Measurements from ENCODE around the gene CCR6. TPM values are rescaled to one million over a fixed set of nuclear protein-coding genes. Genes with fewer than 3 reads are reported as not detected.
"Not testable (repeated sequence)": the region's sequence is repeated elsewhere in the genome, so short reads cannot be mapped to it uniquely, and the experiment has no call there.

CCR6 gene
- polyA plus RNA-seq (ENCODE audit: insufficient read length in 4 of 4), result not detected

- no peak for DNase-seq (ENCODE audit: low read depth in 4 of 4, low spot score in 3 of 4)
These were observed at the start of gene CCR6 for GRCh38 chr6:167122827-167123657. Gene CCR6, plus strand, starts transcription at chr6:167123096. Its CDS starts 13,039 bp downstream, at chr6:167136135.

DNA sequence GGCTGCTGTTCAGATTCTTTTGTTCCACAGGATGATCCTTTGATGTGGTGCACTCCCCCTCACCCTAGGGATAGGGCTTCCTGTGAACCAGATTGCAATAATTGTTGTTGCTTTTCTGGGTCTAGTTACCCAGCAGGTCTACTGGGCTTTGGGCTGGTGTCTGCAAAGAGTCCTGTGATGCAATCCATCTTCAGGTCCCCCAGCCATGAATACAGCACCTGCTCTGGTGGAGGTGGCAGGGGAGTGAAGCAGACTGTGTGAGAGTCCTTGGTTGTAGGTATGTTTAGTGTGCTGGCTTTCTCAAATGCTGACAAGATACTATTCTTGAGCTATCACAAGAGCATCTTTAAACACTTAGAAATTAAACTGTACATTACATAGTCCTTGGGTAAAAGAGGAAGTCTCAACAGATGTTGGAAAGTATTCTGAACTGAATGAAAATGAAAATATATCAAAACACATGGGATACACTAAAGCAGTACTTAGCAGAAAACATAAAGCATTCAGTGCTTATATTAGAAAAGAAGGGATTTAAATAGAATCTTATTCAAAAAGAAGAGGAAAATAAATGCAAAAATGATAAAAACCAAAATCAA is 49.1 kb upstream of the CCR6 start:
- no peak for DNase-seq (ENCODE audit: low read depth in 4 of 4, low spot score in 3 of 4)

GRCh38 chr6:167077241-167077932 is 45.5 kb upstream of the CCR6 start:
- DNase-seq (ENCODE audit: low read depth in 4 of 4, low spot score in 3 of 4), result no peak

- no peak for DNase-seq (ENCODE audit: low read depth in 4 of 4, low spot score in 3 of 4)
These were observed 44.2 kb upstream of the CCR6 start for GRCh38 chr6:167078745-167079144.

DNA sequence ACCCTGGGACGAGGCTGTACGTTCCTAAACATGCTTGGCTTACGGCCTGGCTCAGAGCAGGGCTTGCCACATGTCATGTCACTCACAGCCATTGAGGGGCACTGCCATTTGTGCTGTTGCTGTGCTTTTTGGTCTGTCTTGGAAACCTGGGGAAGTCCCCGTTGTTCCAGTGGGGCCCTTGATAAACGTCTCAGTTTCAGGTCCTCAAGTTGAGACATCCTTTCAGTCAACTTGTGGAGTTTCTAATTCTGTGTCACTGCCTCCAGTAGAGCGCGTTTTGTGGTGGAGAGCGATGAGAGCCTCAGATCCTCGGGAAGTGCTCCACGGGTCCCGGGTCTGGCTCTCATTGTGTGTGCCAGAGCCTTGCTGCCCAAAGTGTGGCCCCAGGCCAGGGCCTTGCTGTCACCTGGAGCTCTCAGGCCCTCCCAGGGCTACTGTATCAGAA is 43.0 kb upstream of the CCR6 start:
- DNase-seq (ENCODE audit: low read depth in 4 of 4, low spot score in 3 of 4), result no peak

DNA sequence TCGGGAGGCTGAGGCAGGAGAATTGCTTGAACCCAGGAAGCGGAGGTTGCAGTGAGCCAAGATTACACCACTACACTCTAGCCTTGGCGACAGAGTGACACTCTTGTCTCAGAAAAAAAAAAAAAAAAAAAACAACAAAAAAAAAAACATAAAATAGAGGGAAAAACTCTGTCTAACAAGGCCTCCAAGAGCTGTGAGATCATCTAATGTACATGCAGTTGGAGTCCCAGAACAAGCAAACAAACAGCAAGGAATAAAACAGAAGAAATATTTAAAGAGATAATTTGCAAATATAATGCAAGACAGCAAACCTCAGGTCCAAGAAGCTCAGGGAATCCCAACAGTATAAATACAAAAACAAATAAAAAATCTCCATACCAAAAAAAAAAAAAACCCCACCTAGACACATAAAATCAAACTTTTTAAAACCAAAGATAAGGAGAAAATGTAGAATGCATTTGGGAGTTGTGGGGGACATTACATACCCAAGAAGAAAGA is 35.0 kb upstream of the CCR6 start:
- DNase-seq (ENCODE audit: low read depth in 4 of 4, low spot score in 3 of 4), result no peak

- DNase-seq (ENCODE audit: low read depth in 4 of 4, low spot score in 3 of 4), result not testable (repeated sequence)
These were observed 34.2 kb upstream of the CCR6 start for GRCh38 chr6:167088741-167089140.

GRCh38 chr6:167089243-167090142 is 33.4 kb upstream of the CCR6 start:
- DNase-seq (ENCODE audit: low read depth in 4 of 4, low spot score in 3 of 4), result no peak

DNA sequence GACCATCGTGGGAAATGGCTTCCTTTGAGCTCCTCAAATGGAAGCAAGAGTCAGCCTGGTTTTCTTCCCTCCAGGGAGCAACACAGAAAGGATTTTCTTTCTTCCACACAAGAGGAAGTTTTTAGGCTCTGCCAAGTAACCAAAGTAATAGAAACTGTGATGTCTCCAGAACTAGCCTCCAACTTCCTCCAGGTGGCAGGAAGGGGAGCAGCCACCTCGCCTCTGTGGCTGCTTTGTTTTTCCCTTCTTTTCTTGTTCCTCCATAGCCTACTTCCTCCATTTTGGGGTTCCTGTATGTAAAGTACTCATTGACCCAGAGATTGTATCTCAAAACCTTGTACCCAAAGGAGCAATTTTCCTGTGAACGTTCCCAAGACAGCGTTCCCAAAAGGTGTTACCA is 32.7 kb upstream of the CCR6 start:
- no peak for DNase-seq (ENCODE audit: low read depth in 4 of 4, low spot score in 3 of 4)

DNA sequence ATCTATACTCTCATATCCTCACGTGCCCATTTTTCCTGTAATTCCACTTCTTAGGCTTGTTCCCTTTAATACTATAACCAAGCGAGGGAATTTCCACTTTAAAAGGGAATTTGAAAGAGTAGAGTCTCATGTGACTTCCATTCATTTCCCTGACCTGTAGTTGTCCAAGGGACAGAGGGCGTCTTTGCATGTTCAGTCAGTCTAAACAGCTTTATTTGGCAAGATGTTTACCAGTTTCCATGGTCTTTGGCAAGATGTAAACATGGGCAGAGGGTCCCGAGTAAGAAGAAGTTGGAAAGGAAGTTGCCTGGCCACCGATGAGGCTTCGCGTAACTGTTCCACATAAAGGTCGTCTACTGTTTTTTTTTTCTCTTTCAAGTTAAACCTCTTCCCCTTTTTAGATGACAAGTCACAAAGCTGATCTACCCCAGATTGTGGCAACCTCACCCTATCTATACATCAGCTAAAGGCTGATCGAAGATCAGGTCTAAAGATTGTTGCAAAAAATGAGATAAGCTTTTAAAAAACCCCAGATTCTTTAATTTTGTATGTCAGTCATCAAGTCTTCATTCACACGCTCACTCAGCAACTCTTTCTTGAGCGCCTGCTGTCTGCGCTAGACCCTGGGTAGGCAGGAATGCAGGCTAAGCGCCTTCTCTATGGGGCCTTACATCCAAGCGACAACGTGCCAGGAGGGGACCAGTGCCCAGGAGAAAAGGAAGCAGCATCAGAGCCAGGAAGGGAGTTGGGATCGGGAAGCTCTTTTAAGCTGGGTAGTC is 31.7 kb upstream of the CCR6 start:
- DNase-seq (ENCODE audit: low read depth in 4 of 4, low spot score in 3 of 4), result no peak

DNA sequence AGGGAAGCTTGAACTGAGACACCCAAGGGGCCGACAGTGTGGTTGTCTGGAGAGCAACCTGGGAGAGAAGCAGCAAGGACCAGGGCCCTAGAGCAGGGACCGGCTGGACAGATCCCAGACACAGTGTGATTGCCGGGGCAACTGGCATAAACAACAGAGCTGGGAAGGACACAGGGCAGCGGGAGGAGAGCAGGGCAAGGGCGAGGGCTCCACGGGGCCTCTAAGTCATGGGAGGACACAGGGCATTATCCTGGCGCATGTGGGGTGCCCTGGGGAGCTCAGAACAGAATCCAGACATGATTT is 31.1 kb upstream of the CCR6 start:
- DNase-seq (ENCODE audit: low read depth in 4 of 4, low spot score in 3 of 4), result no peak

GRCh38 chr6:167092672-167093339 is 30.1 kb upstream of the CCR6 start:
- no peak for DNase-seq (ENCODE audit: low read depth in 4 of 4, low spot score in 3 of 4)

GRCh38 chr6:167093406-167093921 is 29.4 kb upstream of the CCR6 start:
- no peak for DNase-seq (ENCODE audit: low read depth in 4 of 4, low spot score in 3 of 4)

DNA sequence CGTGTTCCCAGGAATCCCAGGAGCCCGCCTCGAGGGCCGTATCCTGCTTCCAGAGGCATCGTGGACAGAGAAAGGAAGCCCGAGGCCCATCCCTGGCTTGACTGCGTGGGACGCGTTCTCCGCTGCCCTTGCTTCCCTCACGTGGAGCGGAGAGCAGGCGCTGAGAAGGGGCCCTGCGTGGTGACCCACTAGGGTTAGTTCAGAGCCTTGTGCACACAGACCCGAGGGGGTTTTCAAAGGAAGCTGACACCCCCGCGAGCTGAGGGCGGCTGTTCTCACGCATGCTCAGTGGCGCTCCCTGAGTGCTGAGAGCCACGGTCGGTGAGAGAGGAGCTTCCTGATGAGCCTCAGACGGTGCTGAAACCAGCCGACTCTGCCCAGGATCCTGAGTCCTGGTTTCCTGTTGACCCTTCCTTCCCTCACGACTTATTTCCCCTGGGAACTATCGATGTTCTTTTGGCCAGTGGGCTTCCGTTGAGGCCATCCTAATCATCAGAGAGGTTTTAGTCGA is 28.9 kb upstream of the CCR6 start:
- DNase-seq (ENCODE audit: low read depth in 4 of 4, low spot score in 3 of 4), result no peak

DNA sequence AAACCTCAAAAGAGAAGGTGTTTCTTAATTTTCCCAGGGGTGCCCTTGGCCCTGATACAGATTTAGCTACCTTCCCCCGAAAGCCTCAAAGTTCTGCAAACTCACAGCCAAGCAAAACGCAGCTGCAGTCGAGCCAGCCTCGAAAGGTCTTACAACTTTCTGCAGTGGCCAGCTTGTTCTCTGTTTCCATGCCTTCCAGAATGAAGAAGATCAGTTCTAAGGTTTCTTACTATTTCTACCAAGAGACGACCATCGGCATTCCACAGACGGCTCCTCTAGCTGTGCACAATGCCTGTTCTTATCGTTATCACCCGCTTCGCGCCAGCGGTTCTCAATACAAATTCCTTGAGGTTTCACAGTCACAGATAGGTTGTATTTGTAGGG is 28.5 kb upstream of the CCR6 start:
- DNase-seq (ENCODE audit: low read depth in 4 of 4, low spot score in 3 of 4), result no peak

- DNase-seq (ENCODE audit: low read depth in 4 of 4, low spot score in 3 of 4), result no peak
These were observed 27.9 kb upstream of the CCR6 start for GRCh38 chr6:167094820-167095637.

DNA sequence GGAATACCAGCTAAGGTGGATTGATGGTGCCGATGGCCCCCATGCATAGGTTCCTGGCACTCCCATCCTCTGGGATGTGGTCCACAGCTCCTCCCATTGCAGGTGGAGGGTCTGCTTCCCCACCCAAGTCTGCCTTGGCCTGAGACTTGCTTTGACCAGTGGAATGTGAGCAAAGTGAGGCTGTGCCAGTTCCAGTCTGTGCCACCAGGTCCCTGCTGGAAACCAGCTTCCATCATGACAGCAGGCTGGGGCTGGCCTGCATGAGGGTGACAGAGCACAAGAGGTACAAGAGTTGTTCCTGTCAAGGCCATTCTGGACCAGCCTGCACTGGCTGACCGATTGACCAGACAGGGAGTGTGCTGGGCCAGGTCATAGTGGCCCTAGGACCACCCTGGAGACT is 27.0 kb upstream of the CCR6 start:
- DNase-seq (ENCODE audit: low read depth in 4 of 4, low spot score in 3 of 4), result no peak

- DNase-seq (ENCODE audit: low read depth in 4 of 4, low spot score in 3 of 4), result no peak
These were observed 25.9 kb upstream of the CCR6 start for GRCh38 chr6:167096991-167097390.

All from left renal pelvis (tissue), 4 donors.